HG02678 (cell line): ENCODE data around the gene SBNO2.

Source experiments
- ATAC-seq: cut with Tn5 transposase; IDR thresholded peaks from one replicate; pipeline ENCODE4 v1.9.1; 2021; ENCODE audit warnings: mild to moderate bottlenecking, moderate library complexity; ENCODE audit not compliant: unreplicated experiment

Gene SBNO2

DNA sequence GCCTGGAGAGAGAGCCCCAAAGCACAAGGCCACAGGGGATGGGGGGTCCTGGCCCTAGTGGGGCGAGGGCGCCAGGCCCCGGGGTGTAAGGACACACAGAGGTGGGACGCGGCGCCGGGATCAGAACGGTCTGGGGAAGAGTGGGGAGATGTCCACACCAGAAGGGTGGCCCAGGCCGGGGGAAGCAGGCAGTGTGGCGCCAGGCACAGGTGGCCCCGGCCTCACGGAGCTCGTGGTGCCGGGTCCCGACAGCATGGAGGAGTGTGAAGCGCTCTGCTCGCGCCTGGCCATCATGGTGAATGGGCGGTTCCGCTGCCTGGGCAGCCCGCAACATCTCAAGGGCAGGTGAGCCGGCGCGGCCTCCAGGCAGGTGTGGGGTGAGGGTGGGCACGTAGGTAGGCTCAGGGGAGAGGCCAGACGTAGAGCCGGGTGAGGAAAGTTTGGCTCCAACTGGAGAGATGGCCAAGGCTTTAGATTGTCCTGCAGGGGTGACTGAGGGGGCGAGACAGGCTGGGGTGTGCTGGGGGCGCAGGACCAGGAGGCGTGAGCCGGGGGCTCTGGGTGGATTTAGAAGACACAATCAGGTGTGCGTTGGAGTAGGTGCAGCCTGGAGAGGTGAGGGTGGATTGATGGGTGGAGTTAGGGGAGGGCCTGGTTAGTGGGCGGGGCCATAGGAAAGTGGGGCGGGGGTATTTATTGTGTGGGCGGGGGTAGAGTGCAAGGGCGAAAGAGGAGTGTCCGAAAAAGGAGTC lies 110.0 kb downstream of the SBNO2 start:
- no peak for ATAC-seq

DNA sequence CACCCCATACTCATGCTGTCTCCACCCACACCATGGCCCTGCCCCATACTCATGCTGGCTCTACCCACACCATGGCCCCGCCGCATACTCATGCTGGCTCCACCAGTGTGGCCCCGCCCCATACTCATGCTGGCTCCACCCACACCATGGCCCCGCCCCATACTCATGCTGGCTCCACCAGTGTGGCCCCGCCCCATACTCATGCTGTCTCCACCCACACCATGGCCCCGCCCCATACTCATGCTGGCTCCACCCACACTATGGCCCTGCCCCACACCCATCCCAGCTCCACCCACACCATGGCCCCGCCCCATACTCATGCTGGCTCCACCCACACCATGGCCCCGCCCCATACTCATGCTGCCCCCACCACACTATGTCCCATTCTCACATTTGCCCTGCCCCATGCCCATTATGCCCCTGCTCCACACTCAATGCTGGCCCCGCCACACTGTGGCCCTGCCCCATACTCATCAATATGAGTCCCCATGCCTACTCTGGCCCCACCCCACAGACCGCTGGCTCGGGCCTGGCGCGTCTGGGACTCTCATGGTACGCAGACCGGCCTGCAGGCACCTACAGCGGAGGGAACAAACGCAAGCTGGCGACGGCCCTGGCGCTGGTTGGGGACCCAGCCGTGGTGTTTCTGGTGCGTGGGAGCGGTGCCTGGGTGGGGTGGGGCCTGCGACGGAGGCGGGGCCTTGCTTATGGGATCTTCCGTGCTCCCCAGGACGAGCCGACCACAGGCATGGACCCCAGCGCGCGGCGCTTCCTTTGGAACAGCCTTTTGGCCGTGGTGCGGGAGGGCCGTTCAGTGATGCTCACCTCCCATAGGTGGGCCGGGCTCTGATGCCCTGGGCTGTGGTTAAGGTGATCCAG lies 110.8 kb downstream of the SBNO2 start:
- ATAC-seq, result no peak

DNA sequence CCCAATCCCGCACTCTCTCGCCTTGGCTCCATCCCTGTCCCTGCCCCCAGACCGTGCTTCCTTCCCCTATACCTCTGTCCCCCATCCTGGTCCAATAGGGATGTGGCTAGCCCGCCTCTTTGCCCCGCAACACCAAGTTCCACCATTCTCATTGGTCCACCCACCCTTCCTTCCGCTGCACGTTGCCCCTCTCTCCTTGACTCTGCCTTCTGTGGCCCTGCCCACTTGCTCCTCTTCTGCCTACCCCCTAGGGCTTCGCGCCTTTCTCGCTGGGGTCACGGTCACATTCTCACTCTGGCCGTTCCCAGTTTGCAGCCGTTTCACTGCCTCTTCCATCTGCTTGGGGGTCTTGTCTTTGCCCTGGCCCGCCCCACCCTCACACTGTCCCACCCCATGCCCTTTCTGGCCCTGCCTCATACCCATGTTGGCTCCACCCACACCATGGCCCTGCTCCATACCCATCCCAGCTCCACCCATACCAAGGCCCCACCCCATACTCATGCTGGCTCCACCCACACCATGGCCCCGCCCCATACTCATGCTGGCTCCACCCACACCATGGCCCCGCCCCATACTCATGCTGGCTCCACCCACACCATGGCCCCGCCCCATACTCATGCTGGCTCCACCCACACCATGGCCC lies 111.6 kb downstream of the SBNO2 start:
- no peak for ATAC-seq

DNA sequence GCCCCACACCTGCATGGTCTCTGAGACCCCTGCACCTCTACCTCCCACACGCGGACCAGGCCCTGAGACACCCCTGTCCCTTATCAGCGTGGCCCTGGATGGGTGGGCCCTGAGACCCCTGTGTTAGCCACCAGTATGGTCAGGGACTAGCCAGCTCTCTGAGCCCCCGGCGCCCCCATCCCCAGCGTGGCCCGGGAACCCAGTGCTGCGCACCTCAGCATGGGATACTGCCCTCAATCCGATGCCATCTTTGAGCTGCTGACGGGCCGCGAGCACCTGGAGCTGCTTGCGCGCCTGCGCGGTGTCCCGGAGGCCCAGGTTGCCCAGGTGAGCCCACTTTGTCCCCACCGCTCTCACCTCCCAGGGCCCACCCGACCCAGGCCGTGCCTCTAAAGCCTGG lies 112.1 kb downstream of the SBNO2 start:
- no peak for ATAC-seq

DNA sequence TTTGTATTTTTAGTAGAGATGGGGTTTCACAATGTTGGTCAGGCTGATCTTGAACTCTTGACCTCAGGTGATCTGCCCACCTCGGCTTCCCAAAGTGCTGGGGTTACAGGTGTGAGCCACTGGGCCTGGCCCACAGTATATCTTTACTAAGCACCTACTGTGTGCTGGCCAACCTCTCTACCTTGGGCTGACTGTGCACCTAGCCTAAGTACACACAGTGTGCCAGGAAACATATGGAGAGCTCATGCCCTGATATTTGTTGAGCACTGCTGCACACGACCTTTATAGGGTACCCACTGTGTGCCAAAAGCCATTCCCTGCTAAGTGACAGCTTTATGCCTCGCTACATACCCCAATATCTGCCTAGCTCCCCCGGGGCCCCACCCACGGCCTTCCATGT lies 113.4 kb downstream of the SBNO2 start:
- ATAC-seq, result no peak

DNA sequence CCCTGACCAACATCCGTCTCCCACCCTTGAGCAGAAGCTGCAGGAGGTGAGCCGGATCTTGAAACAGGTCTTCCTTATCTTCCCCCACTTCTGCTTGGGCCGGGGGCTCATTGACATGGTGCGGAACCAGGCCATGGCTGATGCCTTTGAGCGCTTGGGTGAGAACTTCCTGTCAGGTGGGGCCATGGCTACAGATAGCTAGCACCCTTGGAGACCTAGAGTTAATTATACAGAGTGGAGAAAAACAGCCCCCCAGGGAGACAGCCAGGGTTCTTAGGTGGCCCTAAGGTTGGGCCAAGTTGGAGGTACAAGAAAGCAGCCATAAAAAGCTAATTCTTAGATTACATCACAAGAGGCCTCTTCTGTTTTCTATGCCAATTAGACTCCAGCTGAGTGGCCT lies 116.0 kb downstream of the SBNO2 start:
- no peak for ATAC-seq
